Peyer's patch (tissue), 4 donors: ENCODE measurements around the gene OR2AK2. TPM values are rescaled to one million over a fixed set of nuclear protein-coding genes. Genes with fewer than 3 reads are reported as not detected.

Experiments
- DNase-seq, 3 donors: peaks; one replicate each; pipeline ENCODE4 v3.0.0-alpha.2; 2017 to 2019
- H3K27ac ChIP-seq, 4 donors: fragments of 200-600 bp; sonication (generic); one replicate each; pipeline ENCODE4 v1.5.1; 2016 to 2019
- H3K27me3 ChIP-seq, 2 donors: fragments of 200-600 bp; sonication (generic); one replicate each; pipeline ENCODE4 v1.5.1; 2019
- H3K36me3 ChIP-seq, 3 donors: fragments of 200-600 bp; sonication (generic); one replicate each; pipeline ENCODE4 v1.5.1; 2016 to 2019
- H3K4me1 ChIP-seq, 4 donors: fragments of 200-600 bp; sonication (generic); one replicate each; pipeline ENCODE4 v1.5.1; 2016 to 2019
- H3K4me3 ChIP-seq, 4 donors: fragments of 200-600 bp; sonication (generic); 1 replicate in 3 of 4; 2 replicates in 1 of 4; pipeline ENCODE4 v1.5.1; 2016 to 2019; ENCODE audit warnings: mild to moderate bottlenecking in 1 of 4
- H3K9me3 ChIP-seq, 4 donors: fragments of 200-600 bp; sonication (generic); one replicate each; pipeline ENCODE4 v1.5.1; 2016 to 2019; ENCODE audit warnings: mild to moderate bottlenecking in 1 of 4
- POLR2A ChIP-seq, 2 donors: fragments of 450-650 bp; IDR thresholded peaks; one replicate each; pipeline ENCODE4 v1.5.1; 2017; ENCODE audit warnings: antibody characterized with exemption in 2 of 2, mild to moderate bottlenecking in 2 of 2, moderate library complexity in 2 of 2
- total RNA-seq, 4 donors: library from RNA; depleted of rRNA; stranded (reverse); fragments of >200 nt; gene quantifications; one replicate each; pipeline ENCODE4 v1.1.0, GENCODE V29; 2016
- TF ChIP-seq, protein P1 (sequence below), 6 experiments: fragments of 450-650 bp in 4 of 6; fragments of 200-600 bp in 2 of 6; sonication (generic) in 1 of 6; IDR thresholded peaks; one replicate each; pipeline ENCODE4 v1.5.1; 2017 to 2019; ENCODE audit warnings: antibody characterized with exemption in 6 of 6, mild to moderate bottlenecking in 3 of 6, moderate library complexity in 1 of 6

OR2AK2 gene
- total RNA-seq, 4 donors from 2014 or later = not detected

DNA sequence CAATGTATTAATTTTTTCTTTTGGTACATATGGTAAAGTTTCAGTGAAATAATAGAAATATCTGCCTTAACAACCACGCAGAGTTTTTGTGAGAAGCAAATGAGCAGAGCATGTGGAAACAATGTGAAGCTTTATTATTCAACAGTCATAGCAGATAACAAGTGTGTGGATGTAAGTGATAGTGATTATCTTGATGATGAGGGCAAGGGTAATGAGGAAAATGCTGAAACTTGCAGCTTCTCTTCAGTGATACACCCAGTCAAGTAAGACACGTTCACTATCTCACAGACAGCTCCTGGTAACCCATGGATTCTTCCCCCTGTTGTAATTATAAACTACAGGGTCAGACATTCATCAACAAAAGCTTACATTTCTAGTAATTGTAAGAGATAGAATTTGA lies 33.8 kb downstream of the OR2AK2 start:
- no peaks in the 10 kb centered on the region for H3K4me1 ChIP-seq
- no peaks in the 10 kb centered on the region for H3K36me3 ChIP-seq
- no peaks in the 10 kb centered on the region for H3K9me3 ChIP-seq
- H3K27me3 ChIP-seq = no peaks in the 10 kb centered on the region
- DNase-seq = no peak
- no peak overlapping the region for H3K4me3 ChIP-seq
- H3K27ac ChIP-seq = no peak overlapping the region
- TF ChIP-seq, protein P1, sequence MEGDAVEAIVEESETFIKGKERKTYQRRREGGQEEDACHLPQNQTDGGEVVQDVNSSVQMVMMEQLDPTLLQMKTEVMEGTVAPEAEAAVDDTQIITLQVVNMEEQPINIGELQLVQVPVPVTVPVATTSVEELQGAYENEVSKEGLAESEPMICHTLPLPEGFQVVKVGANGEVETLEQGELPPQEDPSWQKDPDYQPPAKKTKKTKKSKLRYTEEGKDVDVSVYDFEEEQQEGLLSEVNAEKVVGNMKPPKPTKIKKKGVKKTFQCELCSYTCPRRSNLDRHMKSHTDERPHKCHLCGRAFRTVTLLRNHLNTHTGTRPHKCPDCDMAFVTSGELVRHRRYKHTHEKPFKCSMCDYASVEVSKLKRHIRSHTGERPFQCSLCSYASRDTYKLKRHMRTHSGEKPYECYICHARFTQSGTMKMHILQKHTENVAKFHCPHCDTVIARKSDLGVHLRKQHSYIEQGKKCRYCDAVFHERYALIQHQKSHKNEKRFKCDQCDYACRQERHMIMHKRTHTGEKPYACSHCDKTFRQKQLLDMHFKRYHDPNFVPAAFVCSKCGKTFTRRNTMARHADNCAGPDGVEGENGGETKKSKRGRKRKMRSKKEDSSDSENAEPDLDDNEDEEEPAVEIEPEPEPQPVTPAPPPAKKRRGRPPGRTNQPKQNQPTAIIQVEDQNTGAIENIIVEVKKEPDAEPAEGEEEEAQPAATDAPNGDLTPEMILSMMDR (IDR thresholded peaks at IDR 0.05) = no peak
- TF ChIP-seq POLR2A (IDR thresholded peaks at IDR 0.05) = no peak

DNA sequence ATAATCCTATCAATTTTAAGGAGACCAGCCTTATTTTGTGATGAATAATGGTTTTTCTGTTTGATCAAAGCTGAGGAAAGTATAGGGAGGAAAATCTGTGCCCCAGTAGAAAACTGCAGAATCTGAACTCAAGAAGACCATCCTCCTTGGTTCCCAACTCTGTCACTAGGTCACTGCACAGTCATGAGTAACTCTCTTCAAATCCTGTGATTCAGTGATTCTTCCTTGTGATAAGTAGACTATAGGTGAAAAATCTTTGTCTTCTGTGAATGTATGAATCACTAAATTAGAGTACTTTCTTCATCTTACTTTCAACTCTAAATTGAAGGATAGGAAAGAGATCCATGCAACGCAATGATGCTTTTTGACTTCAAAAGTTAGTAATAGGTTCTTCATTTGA lies 35.1 kb downstream of the OR2AK2 start:
- Histone ChIP-seq H3K27me3 (no peaks in the 10 kb centered on the region), H3K27ac (no peak overlapping the region), H3K36me3 (no peaks in the 10 kb centered on the region), H3K4me3 (no peak overlapping the region), H3K4me1 (no peaks in the 10 kb centered on the region), H3K9me3 (no peaks in the 10 kb centered on the region)
- no peak for TF ChIP-seq POLR2A (IDR thresholded peaks at IDR 0.05)
- TF ChIP-seq, protein P1 (IDR thresholded peaks at IDR 0.05) = no peak
- DNase-seq = no peak

DNA sequence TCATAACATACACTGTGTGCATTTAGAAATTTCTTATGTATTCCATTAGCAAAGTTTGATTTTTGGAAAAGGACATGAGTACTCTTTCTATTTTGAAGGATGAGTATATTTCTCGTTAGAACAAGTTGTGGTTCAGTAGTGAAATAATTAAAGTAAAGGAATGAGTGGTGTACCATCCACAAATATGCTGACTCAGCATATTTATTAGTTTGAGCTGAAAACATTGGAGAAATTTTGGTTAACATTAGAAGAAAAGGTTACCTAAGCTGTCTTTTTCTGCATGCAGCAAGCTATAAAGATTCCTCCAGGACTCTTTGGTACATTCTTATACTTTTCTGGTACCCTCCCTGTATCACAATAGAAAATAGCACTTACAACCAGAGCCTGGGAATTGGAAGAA lies 42.7 kb downstream of the OR2AK2 start:
- Histone ChIP-seq H3K36me3 (no peaks in the 10 kb centered on the region), H3K4me3 (no peak overlapping the region), H3K9me3 (peaks cover 0 to 2% (median 0%) of the 10 kb centered on the region in 4 donors), H3K27me3 (no peaks in the 10 kb centered on the region), H3K4me1 (no peaks in the 10 kb centered on the region), H3K27ac (no peak overlapping the region)
- DNase-seq = no peak
- no peak for TF ChIP-seq POLR2A (IDR thresholded peaks at IDR 0.05)
- TF ChIP-seq, protein P1 (IDR thresholded peaks at IDR 0.05) = no peak

DNA sequence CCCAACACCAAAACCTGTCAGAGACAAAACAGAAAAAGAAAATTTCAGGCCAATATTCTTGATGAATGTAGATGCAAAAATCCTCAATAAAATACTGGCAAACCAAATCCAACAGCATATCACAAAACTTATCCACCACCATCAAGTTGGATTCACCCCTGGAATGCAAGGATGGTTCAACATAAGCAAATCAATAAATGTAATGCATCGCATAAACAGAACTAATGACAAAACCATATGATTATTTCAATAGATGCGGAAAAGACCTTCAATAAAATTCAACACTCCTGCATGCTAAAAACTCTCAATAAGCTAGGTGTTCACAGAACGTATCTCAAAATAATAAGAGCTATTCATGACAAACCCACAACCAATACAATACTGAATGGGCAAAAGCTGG lies 44.6 kb downstream of the OR2AK2 start:
- H3K4me1 ChIP-seq = no peaks in the 10 kb centered on the region

DNA sequence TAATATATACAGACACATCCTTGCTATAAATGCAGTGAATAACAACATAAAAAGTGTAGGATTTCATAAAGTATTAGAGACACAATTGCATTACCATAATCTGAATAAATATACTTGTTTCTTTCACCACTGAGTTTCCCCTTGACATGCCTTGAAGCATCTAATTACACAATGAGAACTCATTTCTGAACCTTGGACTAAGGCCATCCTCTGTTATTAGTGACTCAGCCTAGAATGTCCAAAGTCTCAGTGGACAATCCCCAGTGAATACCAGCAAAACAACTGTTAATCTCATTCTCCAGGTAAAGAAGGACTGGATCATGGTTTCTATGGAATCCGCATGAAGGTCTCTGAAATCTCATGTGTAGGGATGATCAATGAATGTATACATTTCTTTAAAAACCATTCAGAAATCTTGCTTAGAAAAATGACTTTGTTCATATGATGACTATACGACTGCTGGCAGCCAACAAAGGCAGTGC lies 48.2 kb downstream of the OR2AK2 start, which contains the start of gene OR2L5:
TSS of gene OR2L5 (plus strand) at position 432 of the 482 bp plus-strand sequence. CDS start 8,288 bp downstream, outside the sequence.
- TF ChIP-seq POLR2A (IDR thresholded peaks at IDR 0.05) = no peak
- TF ChIP-seq, protein P1 (IDR thresholded peaks at IDR 0.05) = no peak
- no peak within 1 kb of the TSS for H3K27ac ChIP-seq
- H3K9me3 ChIP-seq = peaks cover 0 to 2% (median 0%) of the 10 kb centered on the region in 4 donors
- no peak for DNase-seq
- no peaks in the 10 kb centered on the region for H3K4me1 ChIP-seq
- no peaks in the 10 kb centered on the region for H3K36me3 ChIP-seq
- no peaks in the 10 kb centered on the region for H3K27me3 ChIP-seq
- no peak within 1 kb of the TSS for H3K4me3 ChIP-seq

More for the DNA sequence above, 44.6 kb downstream of the OR2AK2 start:
- Histone ChIP-seq H3K4me3 (no peak overlapping the region), H3K27ac (no peak overlapping the region), H3K9me3 (peaks cover 0 to 2% (median 0%) of the 10 kb centered on the region in 4 donors), H3K36me3 (no peaks in the 10 kb centered on the region), H3K27me3 (no peaks in the 10 kb centered on the region)
- no peak for DNase-seq
- no peak for TF ChIP-seq POLR2A (IDR thresholded peaks at IDR 0.05)
- TF ChIP-seq, protein P1 (IDR thresholded peaks at IDR 0.05) = no peak

DNA sequence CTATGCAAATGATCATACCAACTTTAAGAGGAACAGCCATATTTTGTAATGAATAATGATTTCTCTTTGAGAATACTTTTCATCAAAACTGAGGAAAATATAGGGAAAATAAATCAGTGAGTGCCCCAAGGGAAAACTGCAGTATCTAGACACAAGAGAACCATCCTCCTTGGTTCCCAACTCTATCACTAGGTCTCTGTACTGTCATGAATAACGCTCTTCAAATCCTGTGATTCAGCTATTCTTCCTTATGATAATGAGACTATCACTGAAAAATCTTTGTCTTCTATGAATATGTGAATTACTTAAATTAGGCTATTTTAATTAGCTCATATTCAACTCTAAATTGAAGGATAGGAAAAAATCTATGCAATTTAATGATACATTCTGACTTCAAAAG lies 50.8 kb downstream of the OR2AK2 start:
- Histone ChIP-seq H3K27ac (no peak overlapping the region), H3K27me3 (no peaks in the 10 kb centered on the region), H3K36me3 (no peaks in the 10 kb centered on the region), H3K9me3 (peaks cover 0 to 2% (median 0%) of the 10 kb centered on the region in 4 donors), H3K4me1 (no peaks in the 10 kb centered on the region), H3K4me3 (no peak overlapping the region)
- TF ChIP-seq, protein P1 (IDR thresholded peaks at IDR 0.05) = no peak
- TF ChIP-seq POLR2A (IDR thresholded peaks at IDR 0.05) = no peak
- no peak for DNase-seq
